Endothelial cell of umbilical vein (primary cell): ENCODE results near the gene ASF1A. TPM values are rescaled to one million over a fixed set of nuclear protein-coding genes. Genes with fewer than 3 reads are reported as not detected.

ENCODE experiments used
- BruUV-seq: library from RNA; stranded (reverse); fragments of 400-500 nt; replicated peaks from 2 replicates; lab custom pipeline; 2021; lab: Mats Ljungman, UMichigan
- CTCF ChIA-PET: fragments of 300-600, 350-600 bp; sonication (Branson Sonifier 250); formaldehyde crosslinking; loops from one replicate; lab custom pipeline; 2021; ENCODE audit warnings: antibody characterized with exemption, inconsistent platforms; lab: Charles Lee
- POLR2A ChIA-PET: fragments of 300-600, 350-600 bp; sonication (Branson Sonifier 250); formaldehyde crosslinking; loops from one replicate; lab custom pipeline; 2021; ENCODE audit warnings: antibody characterized with exemption, inconsistent platforms; lab: Charles Lee
- DNase-seq: peaks from one replicate; pipeline ENCODE4 v3.0.0-alpha.2; 2011; ENCODE audit warnings: low read depth, low spot score
- FAIRE-seq: peaks from 2 replicates; lab custom pipeline; 2011; peaks lifted over from hg19 to GRCh38; lab: Jason Lieb, UNC
- H2AFZ ChIP-seq: 2 replicates; pipeline ENCODE4 v1.6.0; 2012; ENCODE audit warnings: low read depth, low read length, control low read depth, inconsistent platforms
- H3K27ac ChIP-seq: 2 replicates; pipeline ENCODE4 v1.5.1; 2011; ENCODE audit warnings: low read depth, mild to moderate bottlenecking, control low read depth, low read length, moderate library complexity; ENCODE audit not compliant: insufficient read depth
- H3K27me3 ChIP-seq, 2 experiments: 2 replicates each; pipeline versions ENCODE4 v1.6.0 to v1.6.1; 2011; ENCODE audit warnings: low read length in 2 of 2, mixed read lengths in 1 of 2; ENCODE audit not compliant: control insufficient read depth in 2 of 2, insufficient read depth in 2 of 2
- H3K36me3 ChIP-seq, 2 experiments: 2 replicates in 1 of 2; 3 replicates in 1 of 2; pipeline ENCODE4 v1.5.1; 2011; ENCODE audit warnings: low read length in 2 of 2, mild to moderate bottlenecking in 1 of 2, moderate library complexity in 1 of 2; ENCODE audit not compliant: control insufficient read depth in 2 of 2, insufficient read depth in 2 of 2; ENCODE audit errors: extremely low read depth in 1 of 2
- H3K4me1 ChIP-seq: 3 replicates; pipeline ENCODE4 v1.5.1; 2011; ENCODE audit warnings: mild to moderate bottlenecking, low read length; ENCODE audit not compliant: control insufficient read depth, insufficient read depth; ENCODE audit errors: extremely low read depth
- H3K4me2 ChIP-seq: 2 replicates; pipeline ENCODE4 v1.6.1; 2011; ENCODE audit warnings: low read length, control low read depth, mixed read lengths; ENCODE audit not compliant: insufficient read depth
- H3K4me3 ChIP-seq, 3 experiments: fragments of 200-600 bp in 1 of 3; sonication (generic), shearing (Covaris generic) in 1 of 3; replicated peaks in 1 of 3; 2 replicates each; pipeline ENCODE4 v1.5.1; 2011 to 2016; ENCODE audit warnings: control low read depth in 3 of 3, low read length in 3 of 3, mild to moderate bottlenecking in 2 of 3, inconsistent platforms in 1 of 3, low read depth in 1 of 3, moderate library complexity in 1 of 3; ENCODE audit not compliant: insufficient read depth in 1 of 3
- H3K79me2 ChIP-seq: 2 replicates; pipeline ENCODE4 v1.6.0; 2012; ENCODE audit warnings: low read length, inconsistent platforms; ENCODE audit not compliant: control insufficient read depth, insufficient read depth
- H3K9ac ChIP-seq: replicated peaks from 2 replicates; pipeline ENCODE3; 2011; ENCODE audit warnings: low read length, control low read depth; ENCODE audit not compliant: insufficient read depth; ENCODE audit errors: extremely low read depth
- H3K9me1 ChIP-seq: replicated peaks from 3 replicates; pipeline ENCODE4 v1.6.0; 2011; ENCODE audit warnings: mild to moderate bottlenecking, low read length; ENCODE audit not compliant: control insufficient read depth, insufficient read depth; ENCODE audit errors: extremely low read depth
- H3K9me3 ChIP-seq: replicated peaks from 2 replicates; pipeline ENCODE4 v1.5.1; 2012; ENCODE audit warnings: low read length, inconsistent platforms; ENCODE audit not compliant: control insufficient read depth, insufficient read depth
- H4K20me1 ChIP-seq: replicated peaks from 2 replicates; pipeline ENCODE3; 2011; ENCODE audit warnings: mild to moderate bottlenecking, low read length; ENCODE audit not compliant: control insufficient read depth, insufficient read depth; ENCODE audit errors: extremely low read depth
- EZH2 ChIP-seq: IDR thresholded peaks from 2 replicates; pipeline ENCODE4 v1.6.1; 2012; ENCODE audit warnings: borderline replicate concordance, low read depth, mild to moderate bottlenecking, moderate library complexity, low read length, inconsistent platforms; ENCODE audit not compliant: severe bottlenecking
- GATA2 ChIP-seq: IDR thresholded peaks from 2 replicates; pipeline ENCODE4 v1.7.0; 2011; ENCODE audit warnings: low read depth, mild to moderate bottlenecking, moderate library complexity, mixed read lengths, low read length; ENCODE audit not compliant: insufficient read length, insufficient read depth
- JUN ChIP-seq: IDR thresholded peaks from 2 replicates; pipeline ENCODE4 v1.6.1; 2011; ENCODE audit warnings: borderline replicate concordance, low read depth; ENCODE audit not compliant: insufficient read length, insufficient read depth
- MAX ChIP-seq: IDR thresholded peaks from 2 replicates; pipeline ENCODE4 v1.6.1; 2011; ENCODE audit not compliant: insufficient read depth, insufficient read length
- MYC ChIP-seq: IDR thresholded peaks from one replicate; pipeline ENCODE4 v1.6.1; 2011; ENCODE audit warnings: mild to moderate bottlenecking, low read depth, low read length
- dilution Hi-C: fragments of 300-500 bp; cut with MboI; formaldehyde crosslinking; loops from one replicate; pipeline ENCODE4 v1.15.0; 2019; ENCODE audit warnings: low sequenced_read_pairs; ENCODE audit not compliant: extremely low pct_ligation_motif_present
- intact Hi-C: fragments of 100-400 bp; cut with micrococcal nuclease; formaldehyde crosslinking; loops from one replicate; pipeline ENCODE4 v1.10.0; 2022
- polyA plus RNA-seq, 4 experiments: library from polyadenylated mRNA; depleted of rRNA in 3 of 4; stranded (reverse) in 3 of 4; unstranded in 1 of 4; fragments of >200 nt; gene quantifications; 2 replicates each; pipeline versions ENCODE4 v1.2.1 to v1.2.3, GENCODE V29; 2011 to 2012; ENCODE audit warnings: missing spikeins in 1 of 4
- total RNA-seq: library from RNA; stranded (reverse); gene quantifications from 2 replicates; pipeline ENCODE4 v1.2.3, GENCODE V29; 2021

The ASF1A gene
- total and polyA plus RNA-seq, 2 donors (not counting 3 experiments of a cell fraction or from before 2014, with no cell fraction given), result 17.6 to 38.4 TPM

DNA sequence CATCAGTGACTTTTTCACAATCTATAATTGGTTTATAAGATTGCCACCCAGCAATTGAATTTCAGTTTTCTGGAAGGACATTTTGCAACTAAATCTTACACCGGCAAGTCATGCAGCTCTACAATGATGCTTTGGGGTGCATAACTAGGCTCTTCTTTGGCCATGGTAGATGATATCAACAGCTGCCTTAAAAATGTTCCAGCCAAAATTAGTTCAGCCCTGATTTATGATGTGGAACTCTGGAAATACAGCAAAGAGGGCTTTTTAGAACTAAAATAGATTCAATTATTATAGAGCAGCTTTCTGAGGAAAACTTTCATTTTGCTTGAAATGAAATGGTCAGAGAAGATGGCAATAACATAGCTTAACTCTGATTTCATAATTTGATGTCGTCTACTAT lies 59.4 kb downstream of the ASF1A start:
- no peaks in the 10 kb centered on the region for H3K9me3 ChIP-seq
- dilution Hi-C loops (no loop called here), intact Hi-C loops (no loop called here)
- FAIRE-seq (no peak), DNase-seq (no peak)
- ChIA-PET CTCF (interaction anchor here (1.1 to 1.2 kb wide), 2 partner anchors 15 to 157 kb away, joined by 3 to 4 read pairs; no protein-coding TSS in a partner anchor), POLR2A (no interaction called here)
- H3K4me2 ChIP-seq, result no peak overlapping the region
- H3K4me3 ChIP-seq, result no peak overlapping the region
- H2AFZ ChIP-seq, result no peak overlapping the region
- H3K4me1 ChIP-seq, result no peaks in the 10 kb centered on the region
- no peaks in the 10 kb centered on the region for H3K9me1 ChIP-seq
- no peak overlapping the region for H3K27ac ChIP-seq
- no peak overlapping the region for H3K9ac ChIP-seq
- H4K20me1 ChIP-seq, result no peaks in the 10 kb centered on the region
- no peaks in the 10 kb centered on the region for H3K27me3 ChIP-seq
- H3K36me3 ChIP-seq, result no peaks in the 10 kb centered on the region
- H3K79me2 ChIP-seq, result no peaks in the 10 kb centered on the region
- TF ChIP-seq GATA2, result no peak
- no peak for TF ChIP-seq MAX
- no peak for TF ChIP-seq EZH2
- TF ChIP-seq MYC, result no peak
- TF ChIP-seq JUN, result no peak
- BruUV-seq, result no TSS peak

Other genes with a start within 250 kb of the ASF1A start
- 9.2 and 12.0 TPM in 2 replicates for gene CEP85L, start 242.6 kb upstream of the ASF1A start, total RNA-seq
- gene CEP85L, start 242.6 kb upstream of the ASF1A start, polyA plus RNA-seq, result 1.5 and 1.8 TPM in 2 replicates
- 14.1 and 14.6 TPM in 2 replicates for gene MCM9, start 41.0 kb downstream of the ASF1A start, total RNA-seq
- 1.3 and 2.0 TPM in 2 replicates for gene MCM9, start 41.0 kb downstream of the ASF1A start, polyA plus RNA-seq
- gene FAM184A, start 184.5 kb downstream of the ASF1A start, total RNA-seq, result 0.84 and 0.95 TPM in 2 replicates
- 0.04 and 0.16 TPM in 2 replicates for gene FAM184A, start 184.5 kb downstream of the ASF1A start, polyA plus RNA-seq